Adipocyte (in vitro differentiated cells): ENCODE measurements around the gene LILRB3.
A peak's percentile ranks its signal among the peaks of the same experiment; 100 is the strongest.
"Not testable (repeated sequence)": the region's sequence is repeated elsewhere in the genome, so short reads cannot be mapped to it uniquely, and the experiment has no call there.

ENCODE experiments used
- DNase-seq: peaks from one replicate; pipeline ENCODE4 v3.0.0-alpha.2; 2015; ENCODE audit warnings: low read depth
- H3K27me3 ChIP-seq: replicated peaks from 2 replicates; pipeline ENCODE4 v1.7.0; 2013; ENCODE audit warnings: mild to moderate bottlenecking, low read length, moderate library complexity; ENCODE audit not compliant: control insufficient read depth, insufficient read depth
- H3K36me3 ChIP-seq: 2 replicates; pipeline ENCODE4 v1.7.0; 2013; ENCODE audit warnings: low read length, mild to moderate bottlenecking, moderate library complexity; ENCODE audit not compliant: control insufficient read depth, insufficient read depth, severe bottlenecking
- H3K4me1 ChIP-seq: 2 replicates; pipeline ENCODE4 v1.7.0; 2013; ENCODE audit warnings: mild to moderate bottlenecking, low read length, moderate library complexity; ENCODE audit not compliant: control insufficient read depth, insufficient read depth
- H3K4me3 ChIP-seq: 2 replicates; pipeline ENCODE4 v1.7.0; 2013; ENCODE audit warnings: mild to moderate bottlenecking, low read length, moderate library complexity
- H3K9ac ChIP-seq: 2 replicates; pipeline ENCODE4 v1.7.0; 2013; ENCODE audit warnings: mild to moderate bottlenecking, low read length, moderate library complexity
- H3K9me3 ChIP-seq: 2 replicates; pipeline ENCODE4 v1.7.0; 2013; ENCODE audit warnings: mild to moderate bottlenecking, low read length, moderate library complexity; ENCODE audit not compliant: control insufficient read depth

Gene LILRB3

GRCh38 chr19:54240372-54241336 is 17.8 kb upstream of the LILRB3 start:
- not testable (repeated sequence) for H3K9me3 ChIP-seq, H3K36me3 ChIP-seq, DNase-seq, H3K9ac ChIP-seq, H3K4me3 ChIP-seq, H3K4me1 ChIP-seq
- H3K27me3 ChIP-seq, result peaks cover 22% of the 10 kb centered on the region

GRCh38 chr19:54239491-54240371 is 16.9 kb upstream of the LILRB3 start:
- DNase-seq, H3K36me3 ChIP-seq, H3K9ac ChIP-seq, H3K9me3 ChIP-seq, H3K4me1 ChIP-seq, H3K4me3 ChIP-seq: not testable (repeated sequence)
- H3K27me3 ChIP-seq, result peaks cover 29% of the 10 kb centered on the region

- no peak overlapping the region for H3K4me3 ChIP-seq
- H3K4me1 ChIP-seq, result no peaks in the 10 kb centered on the region
- no peaks in the 10 kb centered on the region for H3K36me3 ChIP-seq
- no peak for DNase-seq
- peaks cover 12% of the 10 kb centered on the region for H3K9me3 ChIP-seq
- no peak overlapping the region for H3K9ac ChIP-seq
- peaks cover 36% of the 10 kb centered on the region for H3K27me3 ChIP-seq
Measured at GRCh38 chr19:54233941-54234340, 11.1 kb upstream of the LILRB3 start.

- Histone ChIP-seq H3K36me3 (no peaks in the 10 kb centered on the region), H3K9ac (no peak overlapping the region), H3K4me1 (no peaks in the 10 kb centered on the region), H3K4me3 (no peak overlapping the region), H3K27me3 (peaks cover 28% of the 10 kb centered on the region), H3K9me3 (peaks cover 17% of the 10 kb centered on the region)
- peak; percentile 93 for DNase-seq
Measured at GRCh38 chr19:54231077-54231931, 8.5 kb upstream of the LILRB3 start.

- peaks cover 18% of the 10 kb centered on the region for H3K27me3 ChIP-seq
- DNase-seq, result no peak
- H3K4me1 ChIP-seq, result no peaks in the 10 kb centered on the region
- H3K9me3 ChIP-seq, result peaks cover 13% of the 10 kb centered on the region
- H3K4me3 ChIP-seq, result no peak overlapping the region
- no peak overlapping the region for H3K9ac ChIP-seq
- H3K36me3 ChIP-seq, result no peaks in the 10 kb centered on the region
Measured at GRCh38 chr19:54230031-54230430, 7.2 kb upstream of the LILRB3 start.

GRCh38 chr19:54229146-54229545 is 6.3 kb upstream of the LILRB3 start:
- H3K27me3 ChIP-seq, result peaks cover 9% of the 10 kb centered on the region
- no peak for DNase-seq

GRCh38 chr19:54224619-54225018 is 1.8 kb upstream of the LILRB3 start:
- H3K27me3 ChIP-seq, result peaks cover 16% of the 10 kb centered on the region
- not testable (repeated sequence) for H3K4me3 ChIP-seq, H3K9me3 ChIP-seq, H3K4me1 ChIP-seq, H3K36me3 ChIP-seq, DNase-seq, H3K9ac ChIP-seq

More at GRCh38 chr19:54229146-54229545, 6.3 kb upstream of the LILRB3 start:
- Histone ChIP-seq H3K9me3 (peaks cover 5% of the 10 kb centered on the region), H3K4me3 (no peak overlapping the region), H3K36me3 (no peaks in the 10 kb centered on the region), H3K9ac (no peak overlapping the region), H3K4me1 (no peaks in the 10 kb centered on the region)

GRCh38 chr19:54223937-54224281 is 1.1 kb upstream of the LILRB3 start:
- not testable (repeated sequence) for DNase-seq

GRCh38 chr19:54223277-54223936 is 600 bp upstream of the LILRB3 start:
- H3K9me3 ChIP-seq, H3K9ac ChIP-seq, H3K36me3 ChIP-seq, DNase-seq, H3K4me3 ChIP-seq, H3K4me1 ChIP-seq: not testable (repeated sequence)
- H3K27me3 ChIP-seq, result peaks cover 16% of the 10 kb centered on the region

More at GRCh38 chr19:54223937-54224281, 1.1 kb upstream of the LILRB3 start:
- H3K4me1 ChIP-seq, H3K4me3 ChIP-seq, H3K9me3 ChIP-seq, H3K9ac ChIP-seq, H3K36me3 ChIP-seq: not testable (repeated sequence)
- H3K27me3 ChIP-seq, result peaks cover 16% of the 10 kb centered on the region

- H3K9ac ChIP-seq, DNase-seq, H3K4me1 ChIP-seq, H3K36me3 ChIP-seq, H3K9me3 ChIP-seq, H3K4me3 ChIP-seq: not testable (repeated sequence)
- peaks cover 16% of the 10 kb centered on the region for H3K27me3 ChIP-seq
Measured at GRCh38 chr19:54221947-54222346, 860 bp downstream of the LILRB3 start.
